ENCODE measurements around the gene ARHGEF38.
A peak's percentile ranks its signal among the peaks of the same experiment; 100 is the strongest.

ARHGEF38 gene

DNA sequence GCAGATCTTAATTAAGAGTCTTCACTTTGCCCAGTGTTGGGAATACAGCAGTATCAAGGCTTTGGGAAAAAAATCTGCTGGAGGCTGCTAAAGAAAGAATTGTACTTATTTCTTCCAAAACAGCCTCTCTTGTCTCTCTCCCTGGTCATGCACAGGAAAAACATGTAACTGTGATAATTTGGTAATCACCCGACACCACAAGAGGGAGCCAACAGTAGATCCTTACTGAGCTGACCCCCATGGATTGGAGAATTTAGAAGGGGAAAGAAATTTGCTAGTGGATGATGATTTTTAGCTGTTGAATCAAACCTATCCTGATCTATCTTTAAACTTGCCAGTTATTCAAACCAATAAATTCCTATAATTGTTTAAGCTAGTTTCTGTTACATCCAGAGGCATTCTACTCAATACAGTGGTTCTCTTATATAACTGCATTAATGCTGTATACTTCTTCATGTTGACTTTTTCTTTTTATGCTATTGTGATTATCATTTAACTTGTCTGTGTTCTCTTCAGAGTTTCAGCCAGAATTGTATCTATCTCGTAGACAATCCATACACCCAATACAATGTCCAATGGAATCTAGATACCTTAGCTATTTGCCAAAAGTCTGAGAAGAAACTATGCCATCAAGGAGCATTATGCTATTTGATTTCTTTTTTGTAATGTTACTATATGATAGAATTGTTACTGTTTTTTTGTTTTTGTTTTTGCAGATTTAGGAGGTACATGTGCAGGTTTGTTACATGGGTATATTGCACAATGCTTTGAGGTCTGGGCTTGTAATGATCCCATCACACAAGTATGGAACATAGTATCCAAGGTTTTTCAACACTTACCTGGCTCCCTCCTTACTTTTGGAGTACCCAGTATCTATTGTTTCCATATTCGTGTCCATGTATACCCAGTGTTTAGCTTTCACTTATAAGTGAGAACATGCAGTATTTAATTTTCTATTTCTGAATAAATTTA is 31.3 kb upstream of the ARHGEF38 start:
- Histone ChIP-seq H3K27me3 (ENCODE audit: insufficient read depth, poor library complexity, severe bottlenecking) (no peaks in the 10 kb centered on the region), H3K4me3 (replicated peaks; ENCODE audit: insufficient read depth, low read length) (no peak overlapping the region), H3K27ac (replicated peaks) (no peak overlapping the region)
- TF ChIP-seq SPI1 (IDR thresholded peaks at IDR 0.05; ENCODE audit: borderline replicate concordance, low read depth) (no peak), POLR2AphosphoS5 (IDR thresholded peaks at IDR 0.05; ENCODE audit: low read depth) (no peak), GABPA (IDR thresholded peaks at IDR 0.05; ENCODE audit: low read depth) (no peak)
- TF ChIP-seq, protein P1, sequence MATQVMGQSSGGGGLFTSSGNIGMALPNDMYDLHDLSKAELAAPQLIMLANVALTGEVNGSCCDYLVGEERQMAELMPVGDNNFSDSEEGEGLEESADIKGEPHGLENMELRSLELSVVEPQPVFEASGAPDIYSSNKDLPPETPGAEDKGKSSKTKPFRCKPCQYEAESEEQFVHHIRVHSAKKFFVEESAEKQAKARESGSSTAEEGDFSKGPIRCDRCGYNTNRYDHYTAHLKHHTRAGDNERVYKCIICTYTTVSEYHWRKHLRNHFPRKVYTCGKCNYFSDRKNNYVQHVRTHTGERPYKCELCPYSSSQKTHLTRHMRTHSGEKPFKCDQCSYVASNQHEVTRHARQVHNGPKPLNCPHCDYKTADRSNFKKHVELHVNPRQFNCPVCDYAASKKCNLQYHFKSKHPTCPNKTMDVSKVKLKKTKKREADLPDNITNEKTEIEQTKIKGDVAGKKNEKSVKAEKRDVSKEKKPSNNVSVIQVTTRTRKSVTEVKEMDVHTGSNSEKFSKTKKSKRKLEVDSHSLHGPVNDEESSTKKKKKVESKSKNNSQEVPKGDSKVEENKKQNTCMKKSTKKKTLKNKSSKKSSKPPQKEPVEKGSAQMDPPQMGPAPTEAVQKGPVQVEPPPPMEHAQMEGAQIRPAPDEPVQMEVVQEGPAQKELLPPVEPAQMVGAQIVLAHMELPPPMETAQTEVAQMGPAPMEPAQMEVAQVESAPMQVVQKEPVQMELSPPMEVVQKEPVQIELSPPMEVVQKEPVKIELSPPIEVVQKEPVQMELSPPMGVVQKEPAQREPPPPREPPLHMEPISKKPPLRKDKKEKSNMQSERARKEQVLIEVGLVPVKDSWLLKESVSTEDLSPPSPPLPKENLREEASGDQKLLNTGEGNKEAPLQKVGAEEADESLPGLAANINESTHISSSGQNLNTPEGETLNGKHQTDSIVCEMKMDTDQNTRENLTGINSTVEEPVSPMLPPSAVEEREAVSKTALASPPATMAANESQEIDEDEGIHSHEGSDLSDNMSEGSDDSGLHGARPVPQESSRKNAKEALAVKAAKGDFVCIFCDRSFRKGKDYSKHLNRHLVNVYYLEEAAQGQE (IDR thresholded peaks at IDR 0.05; ENCODE audit: insufficient replicate concordance, low read depth): no peak
- TF ChIP-seq, protein P2, sequence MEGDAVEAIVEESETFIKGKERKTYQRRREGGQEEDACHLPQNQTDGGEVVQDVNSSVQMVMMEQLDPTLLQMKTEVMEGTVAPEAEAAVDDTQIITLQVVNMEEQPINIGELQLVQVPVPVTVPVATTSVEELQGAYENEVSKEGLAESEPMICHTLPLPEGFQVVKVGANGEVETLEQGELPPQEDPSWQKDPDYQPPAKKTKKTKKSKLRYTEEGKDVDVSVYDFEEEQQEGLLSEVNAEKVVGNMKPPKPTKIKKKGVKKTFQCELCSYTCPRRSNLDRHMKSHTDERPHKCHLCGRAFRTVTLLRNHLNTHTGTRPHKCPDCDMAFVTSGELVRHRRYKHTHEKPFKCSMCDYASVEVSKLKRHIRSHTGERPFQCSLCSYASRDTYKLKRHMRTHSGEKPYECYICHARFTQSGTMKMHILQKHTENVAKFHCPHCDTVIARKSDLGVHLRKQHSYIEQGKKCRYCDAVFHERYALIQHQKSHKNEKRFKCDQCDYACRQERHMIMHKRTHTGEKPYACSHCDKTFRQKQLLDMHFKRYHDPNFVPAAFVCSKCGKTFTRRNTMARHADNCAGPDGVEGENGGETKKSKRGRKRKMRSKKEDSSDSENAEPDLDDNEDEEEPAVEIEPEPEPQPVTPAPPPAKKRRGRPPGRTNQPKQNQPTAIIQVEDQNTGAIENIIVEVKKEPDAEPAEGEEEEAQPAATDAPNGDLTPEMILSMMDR (IDR thresholded peaks at IDR 0.05; ENCODE audit: insufficient read depth, low read length): no peak
- peak; percentile 12 to 41 for DNase-seq (ENCODE audit: low read depth in 1 of 2, low spot score in 1 of 2)

DNA sequence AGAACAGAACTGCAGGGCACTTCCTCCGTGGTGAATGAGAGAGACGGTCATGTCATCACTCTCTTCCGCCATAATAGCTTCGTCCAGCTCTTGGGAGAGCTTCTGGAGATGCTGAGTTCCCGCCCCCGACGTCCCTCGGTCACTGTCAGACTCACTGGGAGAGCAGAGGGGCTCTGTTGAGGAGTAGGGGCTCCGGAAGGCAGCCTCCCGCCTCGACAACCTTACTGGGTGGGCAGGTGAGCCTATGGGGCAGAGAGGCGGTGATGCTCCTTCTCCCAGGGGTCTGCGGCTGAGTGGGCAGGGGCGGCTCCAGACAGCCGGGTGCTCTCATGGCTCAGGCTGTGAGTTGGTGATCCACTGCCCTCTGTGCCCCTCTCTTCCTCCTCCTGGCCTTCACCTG is 25.8 kb upstream of the ARHGEF38 start:
- DNase-seq (ENCODE audit: low read depth in 1 of 2, low spot score in 1 of 2): no peak
- H3K27me3 ChIP-seq (ENCODE audit: insufficient read depth, poor library complexity, severe bottlenecking): no peaks in the 10 kb centered on the region
- TF ChIP-seq, protein P2 (IDR thresholded peaks at IDR 0.05; ENCODE audit: insufficient read depth, low read length): no peak
- TF ChIP-seq GABPA (IDR thresholded peaks at IDR 0.05; ENCODE audit: low read depth) (no peak), POLR2AphosphoS5 (IDR thresholded peaks at IDR 0.05; ENCODE audit: low read depth) (no peak), SPI1 (IDR thresholded peaks at IDR 0.05; ENCODE audit: borderline replicate concordance, low read depth) (no peak)
- TF ChIP-seq, protein P1 (IDR thresholded peaks at IDR 0.05; ENCODE audit: insufficient replicate concordance, low read depth): no peak
- H3K4me3 ChIP-seq (replicated peaks; ENCODE audit: insufficient read depth, low read length): no peak overlapping the region
- H3K27ac ChIP-seq (replicated peaks): no peak overlapping the region

DNA sequence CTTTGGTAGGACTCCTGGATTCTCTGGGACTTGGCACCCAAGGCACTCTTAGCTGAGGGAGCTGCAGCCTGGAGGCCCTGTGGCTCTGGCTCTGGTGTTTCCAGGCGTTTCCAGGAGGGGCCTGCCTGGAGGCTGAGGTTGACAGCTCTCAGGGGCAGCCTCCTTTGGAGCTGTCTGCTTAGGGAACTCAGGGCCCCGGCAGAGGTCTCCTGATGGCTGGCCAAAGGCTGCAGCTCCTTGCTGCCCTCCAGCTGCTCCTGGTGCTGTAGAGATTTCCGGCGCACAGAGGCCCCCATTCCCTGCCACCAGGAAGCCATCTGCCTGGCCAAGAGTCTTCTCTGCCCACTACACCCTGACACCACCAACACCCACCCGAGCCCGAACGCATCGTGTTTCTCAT is 25.3 kb upstream of the ARHGEF38 start:
- Histone ChIP-seq H3K27ac (replicated peaks) (no peak overlapping the region), H3K27me3 (ENCODE audit: insufficient read depth, poor library complexity, severe bottlenecking) (no peaks in the 10 kb centered on the region), H3K4me3 (replicated peaks; ENCODE audit: insufficient read depth, low read length) (no peak overlapping the region)
- TF ChIP-seq, protein P1 (IDR thresholded peaks at IDR 0.05; ENCODE audit: insufficient replicate concordance, low read depth): no peak
- TF ChIP-seq SPI1 (IDR thresholded peaks at IDR 0.05; ENCODE audit: borderline replicate concordance, low read depth): no peak
- TF ChIP-seq GABPA (IDR thresholded peaks at IDR 0.05; ENCODE audit: low read depth): no peak
- no peak for TF ChIP-seq POLR2AphosphoS5 (IDR thresholded peaks at IDR 0.05; ENCODE audit: low read depth)
- TF ChIP-seq, protein P2 (IDR thresholded peaks at IDR 0.05; ENCODE audit: insufficient read depth, low read length): no peak
- DNase-seq (ENCODE audit: low read depth in 1 of 2, low spot score in 1 of 2): no peak

All from HL-60 (cell line).